ENCODE results near the gene DPP7.

GRCh38 chr9:137070906-137071275 is 43.6 kb downstream of the DPP7 start:
- TF ChIP-seq EP300 (IDR thresholded peaks at IDR 0.05) (no peak), POLR2AphosphoS5 (IDR thresholded peaks at IDR 0.05) (no peak), CTCF (IDR thresholded peaks at IDR 0.05) (no peak), POLR2A (IDR thresholded peaks at IDR 0.05) (no peak)

Measured in sigmoid colon (tissue), 4 donors.